Epithelial cell of esophagus (primary cell): Measurements from ENCODE around the gene PSG11.
"Not testable (repeated sequence)": the region's sequence is repeated elsewhere in the genome, so short reads cannot be mapped to it uniquely, and the experiment has no call there.

Experiments
- DNase-seq: peaks from one replicate; pipeline ENCODE4 v3.0.0; 2010; ENCODE audit warnings: low read depth
- H3K4me3 ChIP-seq: 2 replicates; pipeline ENCODE4 v1.5.1; 2011; ENCODE audit warnings: mild to moderate bottlenecking, low read length, control low read depth
- TF ChIP-seq, protein P1 (sequence below): IDR thresholded peaks from 2 replicates; pipeline ENCODE4 v1.5.1; 2011; ENCODE audit warnings: low read depth, mild to moderate bottlenecking, low read length, control low read depth, inconsistent platforms; ENCODE audit not compliant: insufficient read depth; ENCODE audit errors: missing control alignments

Gene PSG11

DNA sequence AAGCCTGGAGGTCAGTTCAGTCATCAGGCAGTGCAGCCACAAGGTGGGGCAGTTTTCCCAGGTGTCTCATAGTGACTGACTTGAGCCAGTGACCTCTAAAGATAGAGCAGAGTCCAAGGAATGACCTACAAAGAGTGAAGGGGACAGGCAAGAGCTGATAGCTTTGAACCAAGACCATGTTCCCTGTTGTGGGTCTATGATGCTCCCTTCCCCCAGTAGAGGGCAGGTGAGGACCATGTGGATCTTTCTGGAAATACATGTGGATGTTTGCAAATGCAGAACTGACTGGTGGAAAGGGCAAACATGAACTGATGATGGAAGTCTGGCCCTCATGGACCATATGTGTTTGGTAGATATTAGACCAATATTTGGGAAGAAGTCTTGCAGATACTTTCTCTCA, 6.7 kb downstream of the PSG11 start:
- H3K4me3 ChIP-seq, result not testable (repeated sequence)
- DNase-seq, result peak; percentile 52
- TF ChIP-seq, protein P1, sequence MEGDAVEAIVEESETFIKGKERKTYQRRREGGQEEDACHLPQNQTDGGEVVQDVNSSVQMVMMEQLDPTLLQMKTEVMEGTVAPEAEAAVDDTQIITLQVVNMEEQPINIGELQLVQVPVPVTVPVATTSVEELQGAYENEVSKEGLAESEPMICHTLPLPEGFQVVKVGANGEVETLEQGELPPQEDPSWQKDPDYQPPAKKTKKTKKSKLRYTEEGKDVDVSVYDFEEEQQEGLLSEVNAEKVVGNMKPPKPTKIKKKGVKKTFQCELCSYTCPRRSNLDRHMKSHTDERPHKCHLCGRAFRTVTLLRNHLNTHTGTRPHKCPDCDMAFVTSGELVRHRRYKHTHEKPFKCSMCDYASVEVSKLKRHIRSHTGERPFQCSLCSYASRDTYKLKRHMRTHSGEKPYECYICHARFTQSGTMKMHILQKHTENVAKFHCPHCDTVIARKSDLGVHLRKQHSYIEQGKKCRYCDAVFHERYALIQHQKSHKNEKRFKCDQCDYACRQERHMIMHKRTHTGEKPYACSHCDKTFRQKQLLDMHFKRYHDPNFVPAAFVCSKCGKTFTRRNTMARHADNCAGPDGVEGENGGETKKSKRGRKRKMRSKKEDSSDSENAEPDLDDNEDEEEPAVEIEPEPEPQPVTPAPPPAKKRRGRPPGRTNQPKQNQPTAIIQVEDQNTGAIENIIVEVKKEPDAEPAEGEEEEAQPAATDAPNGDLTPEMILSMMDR, result peak; percentile 36

DNA sequence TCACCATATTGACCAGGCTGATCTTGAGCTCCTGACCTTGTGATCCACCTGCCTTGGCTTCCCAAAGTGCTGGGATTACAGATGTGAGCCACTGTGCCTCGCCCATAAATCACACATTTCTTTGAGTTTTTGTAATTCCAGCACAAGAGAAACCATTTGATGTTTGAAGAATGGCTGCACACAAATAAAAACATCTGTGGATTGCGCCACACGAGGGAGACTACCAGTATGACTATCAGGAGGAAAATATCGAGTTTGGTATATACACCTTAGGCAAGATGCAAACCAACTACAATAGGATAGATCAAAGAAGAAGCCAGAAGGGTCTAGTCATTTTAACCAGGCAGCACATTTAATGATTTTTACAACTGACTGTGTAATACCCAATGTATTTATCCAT, 20.4 kb downstream of the PSG11 start:
- not testable (repeated sequence) for DNase-seq, H3K4me3 ChIP-seq

DNA sequence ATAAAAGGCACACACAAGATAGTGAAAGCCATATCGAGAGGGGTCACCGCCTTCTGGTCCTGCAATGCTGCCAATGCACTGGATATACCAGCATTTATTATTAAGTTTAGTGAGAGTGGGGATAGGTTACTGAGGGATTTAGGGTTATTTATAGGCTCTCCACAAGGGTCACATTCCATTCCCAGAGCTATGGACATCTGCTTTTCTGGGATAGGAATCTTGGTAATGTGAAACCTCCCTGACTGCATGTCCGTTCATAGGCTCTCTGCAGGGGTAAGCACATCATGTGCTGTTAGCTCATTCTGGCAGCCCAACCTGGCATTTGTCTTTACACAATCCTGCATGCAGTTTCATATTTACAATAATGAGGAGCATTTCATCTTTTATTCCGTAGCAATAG, 21.4 kb downstream of the PSG11 start:
- H3K4me3 ChIP-seq, DNase-seq: not testable (repeated sequence)

DNA sequence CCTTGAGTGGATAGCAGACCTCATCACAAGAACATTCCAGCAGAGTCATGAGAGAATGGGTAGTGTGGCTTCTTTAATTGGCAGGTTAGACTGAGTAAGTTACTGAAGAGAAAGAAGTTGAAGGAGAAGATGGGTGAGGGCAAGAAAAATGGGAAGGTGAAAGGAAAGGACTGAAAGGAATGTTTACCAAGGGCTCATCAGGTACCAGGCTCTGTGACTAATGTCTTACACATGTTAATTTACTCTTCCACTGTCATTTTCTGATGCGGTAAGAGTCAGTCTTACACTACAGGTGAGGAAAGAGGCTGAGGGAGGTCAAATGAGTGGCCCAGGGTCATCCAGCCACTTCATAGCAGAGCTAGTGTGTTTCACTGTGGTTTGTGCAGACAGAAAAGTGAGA, 22.6 kb downstream of the PSG11 start:
- peak; percentile 59 for DNase-seq
- not testable (repeated sequence) for H3K4me3 ChIP-seq

DNA sequence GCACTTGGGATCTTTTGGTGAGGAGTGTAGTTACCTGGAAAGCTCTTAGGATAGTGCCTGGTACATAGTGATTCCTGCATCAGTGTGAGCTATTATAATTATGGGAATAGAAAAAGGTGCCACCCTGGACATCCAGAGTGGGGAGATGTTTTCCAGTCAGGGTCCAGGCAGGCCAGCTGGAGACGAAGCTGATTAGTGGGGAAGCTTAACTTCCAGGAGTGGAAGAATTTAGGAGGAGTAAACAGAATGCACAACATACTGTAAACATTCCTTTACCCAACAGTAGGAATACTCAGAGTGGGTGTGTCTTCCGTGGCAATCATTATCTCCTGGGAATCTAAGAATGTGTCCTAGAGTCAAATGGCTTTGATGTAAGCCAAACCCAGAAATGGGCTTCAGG, 23.3 kb downstream of the PSG11 start:
- DNase-seq, result not testable (repeated sequence)

DNA sequence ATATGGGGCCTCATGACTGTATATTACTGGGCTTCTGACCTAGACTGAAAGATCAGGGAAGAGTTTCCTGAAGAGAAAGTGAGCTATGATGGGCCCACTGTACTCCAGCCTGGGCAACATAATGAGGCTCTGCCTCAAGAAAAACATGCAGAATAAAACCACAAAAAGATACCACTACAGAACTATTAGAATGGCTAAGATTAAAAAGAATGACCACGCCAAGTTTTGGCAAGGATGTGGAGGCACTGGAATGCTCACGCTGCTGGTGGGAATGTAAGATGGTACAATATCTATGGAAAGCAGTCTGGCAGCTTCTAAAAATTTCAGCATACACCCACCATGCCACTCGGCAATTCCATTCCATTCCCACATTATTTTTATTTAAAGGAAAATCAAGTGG, 30.1 kb downstream of the PSG11 start:
- H3K4me3 ChIP-seq, DNase-seq: not testable (repeated sequence)

More for the DNA sequence above, 23.3 kb downstream of the PSG11 start:
- H3K4me3 ChIP-seq, result not testable (repeated sequence)

DNA sequence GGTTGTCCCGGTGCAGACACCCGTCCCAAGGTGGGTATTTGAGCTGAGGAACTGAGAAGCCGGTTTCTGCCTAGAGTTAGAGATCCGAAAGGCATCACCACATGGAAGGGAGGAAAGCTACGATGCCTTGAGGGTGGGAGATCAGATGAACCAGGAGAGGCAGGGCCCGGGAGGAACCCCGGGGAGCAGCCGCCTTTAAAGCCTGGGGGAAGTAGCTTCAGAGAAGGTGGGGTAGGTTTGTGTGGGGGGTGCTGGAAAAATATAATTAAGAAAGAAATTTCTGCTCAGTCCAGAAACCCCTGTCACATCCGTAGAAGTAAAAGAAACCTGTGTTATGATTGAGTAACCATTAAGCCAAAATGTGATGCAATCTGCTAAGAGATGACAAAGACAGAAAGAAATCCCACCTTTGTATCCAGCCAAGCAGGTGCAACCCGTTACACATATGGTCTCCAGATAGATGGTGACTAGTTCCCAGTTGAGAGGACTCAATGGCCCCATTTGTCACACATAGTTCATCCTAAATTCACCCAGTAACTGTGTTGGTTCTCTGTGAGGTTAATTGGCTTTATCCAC, 34.2 kb downstream of the PSG11 start:
- not testable (repeated sequence) for H3K4me3 ChIP-seq
- peak; percentile 71 for DNase-seq

DNA sequence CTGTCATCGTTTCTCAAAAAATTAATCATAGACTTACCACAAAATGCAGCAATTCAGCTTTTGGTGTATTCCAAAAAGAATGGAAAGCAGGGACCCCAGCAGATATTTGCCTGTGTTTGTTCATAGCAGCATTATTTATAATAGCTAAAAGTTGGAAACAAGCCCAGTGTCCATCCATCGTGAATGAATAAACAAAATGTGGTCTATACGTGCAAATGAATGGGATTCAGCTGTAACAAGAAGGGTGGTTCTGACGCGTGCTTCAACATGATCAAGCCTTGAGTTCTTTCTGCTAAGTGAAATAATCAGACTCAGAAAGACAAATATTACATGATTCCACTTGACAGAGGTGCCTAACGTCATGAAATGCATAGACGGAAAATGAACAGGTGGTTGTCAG, 36.4 kb downstream of the PSG11 start:
- TF ChIP-seq, protein P1, result no peak
- no peak overlapping the region for H3K4me3 ChIP-seq
- peak; percentile 94 for DNase-seq

DNA sequence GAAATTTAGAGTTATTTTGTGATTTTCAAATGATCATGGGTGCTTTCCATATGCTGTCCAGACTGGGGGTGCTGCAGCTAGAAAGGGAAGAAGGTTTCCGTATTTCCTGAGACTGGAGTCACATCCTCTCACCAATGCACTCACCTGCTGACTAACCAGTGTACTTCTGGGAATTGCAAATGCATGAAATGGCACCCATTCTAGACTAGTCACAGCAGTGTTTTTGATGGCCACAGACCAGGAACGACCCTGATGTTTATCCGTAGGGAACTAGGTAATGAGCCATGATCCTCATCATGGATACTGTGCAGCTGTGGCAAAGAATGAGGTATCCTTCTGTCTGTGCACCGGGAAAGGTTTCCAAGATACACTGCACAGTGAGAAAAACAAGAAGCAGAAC, 37.1 kb downstream of the PSG11 start:
- peak; percentile 47 for DNase-seq
- H3K4me3 ChIP-seq, result not testable (repeated sequence)

DNA sequence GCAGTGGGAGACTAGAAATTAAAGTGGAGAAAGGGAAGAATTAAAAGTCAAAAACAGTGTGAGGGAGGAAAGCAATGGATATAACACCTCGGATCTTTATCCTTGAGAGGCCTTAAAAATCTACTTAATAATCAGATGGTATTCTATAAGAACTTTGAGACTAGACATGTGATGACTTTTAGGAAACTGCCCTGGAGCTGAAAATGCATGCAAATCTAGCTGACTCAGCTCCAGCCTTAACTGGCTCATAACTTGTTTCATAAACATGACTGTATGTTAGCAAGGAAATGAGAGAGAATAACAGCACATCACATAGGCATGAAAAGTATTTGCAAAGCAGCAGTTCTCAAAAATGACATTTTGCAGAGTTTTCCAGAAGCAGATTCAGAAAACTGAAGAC, 38.1 kb downstream of the PSG11 start:
- H3K4me3 ChIP-seq, DNase-seq: not testable (repeated sequence)

DNA sequence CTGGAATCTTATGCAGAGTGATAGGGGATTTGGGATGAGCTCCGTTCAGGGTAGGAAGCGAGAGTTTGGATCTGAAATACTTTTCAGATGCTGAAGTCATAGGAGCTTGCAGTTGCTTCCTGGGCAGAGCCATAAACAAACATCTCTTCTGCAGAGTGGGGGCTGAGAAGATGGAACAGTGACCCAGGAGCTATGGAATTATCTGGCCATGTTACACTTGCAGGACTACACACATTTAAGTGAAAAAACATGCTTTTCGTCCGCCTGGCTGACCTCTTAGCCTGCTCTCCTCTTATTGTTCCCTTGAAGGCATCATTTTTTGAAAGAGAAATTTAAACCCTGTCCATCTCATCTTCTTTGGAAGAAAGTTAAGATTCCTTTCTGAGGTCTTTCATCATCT, 40.7 kb downstream of the PSG11 start:
- TF ChIP-seq, protein P1, result no peak
- no peak for DNase-seq
- H3K4me3 ChIP-seq, result no peak overlapping the region

DNA sequence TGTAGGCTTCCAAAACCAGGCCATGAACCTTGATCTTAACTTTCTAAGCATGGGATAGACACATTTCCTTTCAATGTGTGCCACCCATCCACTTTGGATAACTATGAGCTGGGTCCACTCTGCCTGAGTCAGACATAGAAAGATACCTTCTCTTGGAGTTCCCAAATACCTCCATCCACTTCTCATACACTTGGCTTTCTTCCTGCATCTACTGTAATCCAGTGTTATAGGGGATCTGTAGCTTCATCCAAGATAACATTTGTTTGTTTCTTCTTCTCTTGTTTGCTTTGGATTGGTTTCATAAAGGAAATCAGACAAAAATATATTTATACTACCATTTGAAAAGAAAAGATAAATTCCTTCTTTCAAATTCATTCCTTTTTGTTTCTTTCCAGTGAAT, 44.2 kb downstream of the PSG11 start:
- DNase-seq, H3K4me3 ChIP-seq: not testable (repeated sequence)

DNA sequence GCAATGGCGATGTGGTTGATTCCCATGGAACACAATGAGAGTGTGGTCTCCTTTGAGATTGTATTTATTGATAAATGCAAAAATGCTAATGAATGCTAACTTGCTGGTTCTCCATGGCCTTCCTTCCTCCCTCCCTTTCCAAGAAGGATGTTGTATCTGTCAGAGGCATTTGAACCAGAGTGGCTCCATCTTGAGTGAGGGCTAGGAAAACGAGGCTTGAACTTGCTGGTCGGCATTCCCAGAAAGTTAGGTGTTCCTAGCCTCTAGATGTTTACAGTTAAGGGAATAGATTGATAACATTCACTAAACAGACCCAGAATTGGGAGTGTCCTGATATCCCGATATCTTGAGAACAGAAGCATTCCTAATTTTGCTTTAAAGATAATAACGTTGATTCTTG, 54.8 kb downstream of the PSG11 start:
- not testable (repeated sequence) for H3K4me3 ChIP-seq

More for the DNA sequence above, 54.8 kb downstream of the PSG11 start:
- DNase-seq, result not testable (repeated sequence)
